H1 (cell line): ENCODE results near the gene VPS35.
"Not testable (repeated sequence)": the region's sequence is repeated elsewhere in the genome, so short reads cannot be mapped to it uniquely, and the experiment has no call there.

Experiments
- USF2 ChIP-seq: IDR thresholded peaks from 2 replicates; pipeline ENCODE4 v1.6.1; 2011; ENCODE audit warnings: low read length, improper control_type of control experiment
- ZNF274 ChIP-seq: IDR thresholded peaks from 2 replicates; pipeline ENCODE4 v1.7.0; 2012; ENCODE audit warnings: low read length, borderline replicate concordance; ENCODE audit errors: extremely low read depth

DNA sequence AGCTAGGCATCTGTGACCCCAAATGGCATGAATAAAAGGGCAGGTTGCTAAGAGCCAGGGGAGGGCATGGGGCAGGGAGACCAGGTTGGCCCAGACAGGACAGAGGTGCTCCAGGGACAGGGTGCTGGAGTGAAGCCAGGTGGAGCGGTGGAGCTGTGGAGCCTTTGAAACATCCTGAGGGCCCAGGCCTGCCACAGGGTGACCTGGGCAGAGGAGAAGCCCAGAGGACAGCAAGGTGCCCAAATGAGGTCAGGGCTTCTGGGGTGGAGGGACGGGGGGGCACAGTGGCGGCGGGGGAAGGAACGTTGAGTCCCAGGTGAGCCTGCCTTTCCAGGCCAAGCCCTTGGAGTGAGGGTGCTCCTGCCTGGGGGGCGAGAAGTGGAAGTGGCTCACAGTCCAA, 65.3 kb downstream of the VPS35 start:
- not testable (repeated sequence) for TF ChIP-seq ZNF274, USF2
